ENCODE results near the gene SAC3D1.

GRCh38 chr11:65064847-65065240 is 23.8 kb downstream of the SAC3D1 start:
- no peak for TF ChIP-seq EZH2 (IDR thresholded peaks at IDR 0.05; ENCODE audit: insufficient read depth, poor library complexity, severe bottlenecking)
- TF ChIP-seq EZH2phosphoT487 (IDR thresholded peaks at IDR 0.05; ENCODE audit: insufficient read depth, low read depth): no peak
